HepG2 (cell line): ENCODE results near the gene LPIN3. TPM values are rescaled to one million over a fixed set of nuclear protein-coding genes. Genes with fewer than 3 reads are reported as not detected.
A peak's percentile ranks its signal among the peaks of the same experiment; 100 is the strongest.

Experiments used
- ELF4 ChIP-seq: sonication (generic); formaldehyde crosslinking; IDR thresholded peaks from 2 replicates; pipeline ENCODE4 v1.5.0; 2020; ENCODE audit warnings: missing genetic modification reagents, mild to moderate bottlenecking, moderate library complexity, borderline replicate concordance
- FOSL1 ChIP-seq: sonication (generic); formaldehyde crosslinking; IDR thresholded peaks from 2 replicates; pipeline ENCODE4 v1.9.0; 2021; ENCODE audit warnings: missing genetic modification reagents, borderline replicate concordance
- HMGA1 ChIP-seq: sonication (generic); formaldehyde crosslinking; conservative IDR thresholded peaks from 2 replicates; pipeline ENCODE4 v1.4.0; 2020; ENCODE audit warnings: missing genetic modification reagents
- KLF12 ChIP-seq: sonication (generic); formaldehyde crosslinking; IDR thresholded peaks from 2 replicates; pipeline ENCODE4 v1.4.0; 2020; ENCODE audit warnings: missing genetic modification reagents, borderline replicate concordance
- NBN ChIP-seq: fragments of 450-650 bp; conservative IDR thresholded peaks from 2 replicates; pipeline ENCODE4 v1.6.1; 2017
- PHB2 ChIP-seq: fragments of 450-650 bp; IDR thresholded peaks from 2 replicates; pipeline ENCODE4 v1.6.1; 2018; ENCODE audit not compliant: partially characterized antibody
- PHF20 ChIP-seq: sonication (generic); formaldehyde crosslinking; IDR thresholded peaks from 2 replicates; pipeline ENCODE4 v1.5.0; 2020; ENCODE audit warnings: mild to moderate bottlenecking, missing genetic modification reagents
- PHF21A ChIP-seq: sonication (generic); formaldehyde crosslinking; IDR thresholded peaks from 2 replicates; pipeline ENCODE4 v1.5.0; 2020; ENCODE audit warnings: mild to moderate bottlenecking, missing genetic modification reagents
- SMC3 ChIP-seq: IDR thresholded peaks from 2 replicates; pipeline ENCODE4 v1.6.1; 2011; ENCODE audit warnings: low read length, improper control_type of control experiment
- TARDBP ChIP-seq: sonication (generic); formaldehyde crosslinking; IDR thresholded peaks from 2 replicates; pipeline ENCODE4 v1.8.0; 2022; ENCODE audit warnings: mild to moderate bottlenecking, missing genetic modification reagents
- TEAD3 ChIP-seq: optimal IDR thresholded peaks from 2 replicates; pipeline ENCODE3; 2016; ENCODE audit warnings: borderline replicate concordance
- XBP1 ChIP-seq: sonication (generic); formaldehyde crosslinking; IDR thresholded peaks from 2 replicates; pipeline ENCODE4 v1.5.0; 2020; ENCODE audit warnings: missing genetic modification reagents
- ZFP41 ChIP-seq: sonication (generic); formaldehyde crosslinking; IDR thresholded peaks from 2 replicates; pipeline ENCODE4 v1.4.0; 2020; ENCODE audit warnings: mild to moderate bottlenecking, missing genetic modification reagents, borderline replicate concordance
- ZNF446 ChIP-seq: sonication (generic); formaldehyde crosslinking; IDR thresholded peaks from 2 replicates; pipeline ENCODE4 v1.5.0; 2020; ENCODE audit warnings: mild to moderate bottlenecking, missing genetic modification reagents
- ZNF724P ChIP-seq: sonication (generic); formaldehyde crosslinking; IDR thresholded peaks from 2 replicates; pipeline ENCODE4 v1.8.0; 2022; ENCODE audit warnings: missing genetic modification reagents, borderline replicate concordance
- ZNF776 ChIP-seq: sonication (generic); formaldehyde crosslinking; IDR thresholded peaks from 2 replicates; pipeline ENCODE4 v1.4.0; 2020; ENCODE audit warnings: mild to moderate bottlenecking, missing genetic modification reagents
- polyA plus RNA-seq, 8 experiments: library from polyadenylated mRNA; depleted of rRNA in 3 of 8; stranded (reverse) in 7 of 8; unstranded in 1 of 8; fragments of >200 nt; fragmentation: Illumina TruSeq in 4 of 8; extraction: Trizol in 4 of 8; gene quantifications; 2 replicates each; pipeline versions ENCODE4 v1.2.1 to v1.2.3, GENCODE V29; 2011 to 2016; ENCODE audit warnings: low read depth in 4 of 8, missing spikeins in 1 of 8, mixed read lengths in 1 of 8; ENCODE audit not compliant: insufficient read depth in 1 of 8
- total RNA-seq, 5 experiments: library from RNA; depleted of rRNA; stranded (reverse); fragments of >200 nt; fragmentation: Illumina TruSeq; extraction: Trizol; gene quantifications; 2 replicates each; pipeline ENCODE4 v1.2.3, GENCODE V29; 2016; ENCODE audit warnings: low read depth in 1 of 5
- TF ChIP-seq, protein P1 (sequence below): sonication (generic); formaldehyde crosslinking; IDR thresholded peaks from 2 replicates; pipeline ENCODE4 v1.8.1; 2023; ENCODE audit warnings: mild to moderate bottlenecking, missing genetic modification reagents
- TF ChIP-seq, protein P2 (sequence below): sonication (generic); formaldehyde crosslinking; IDR thresholded peaks from 2 replicates; pipeline ENCODE4 v1.4.0; 2020; ENCODE audit warnings: missing genetic modification reagents
- TF ChIP-seq, protein P3 (sequence below): sonication (generic); formaldehyde crosslinking; IDR thresholded peaks from 2 replicates; pipeline ENCODE4 v1.4.0; 2020; ENCODE audit warnings: missing genetic modification reagents
- TF ChIP-seq, protein P4 (sequence below): sonication (generic); formaldehyde crosslinking; IDR thresholded peaks from 2 replicates; pipeline ENCODE4 v1.4.0; 2020; ENCODE audit warnings: missing genetic modification reagents, borderline replicate concordance

LPIN3 gene
- total and polyA plus RNA-seq, 2 of the 13 experiments (the other 11 are each of a cell fraction or from before 2014, with no cell fraction given): 14.2 to 28.6 TPM

DNA sequence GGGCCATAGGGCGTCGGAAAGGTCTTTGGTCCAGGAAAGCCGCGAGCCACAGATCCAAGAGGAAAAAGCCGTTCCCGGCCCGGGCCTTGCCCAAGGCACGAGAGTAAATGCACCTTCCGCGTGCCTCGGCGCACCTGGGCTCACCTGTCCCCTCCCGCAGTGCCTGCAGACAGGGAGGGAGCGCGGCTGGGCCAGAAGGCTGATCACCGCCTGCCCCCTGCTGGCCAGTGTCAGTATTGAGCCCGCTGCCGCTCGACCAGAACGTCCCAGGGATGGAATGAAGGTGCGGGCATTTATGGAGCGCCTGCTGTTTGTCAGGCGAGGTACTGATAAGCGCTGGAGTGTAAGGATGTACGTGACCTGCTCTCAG lies 679 bp upstream of the LPIN3 start (continued):
- TF ChIP-seq ZNF724P (CRISPR knock-in tag) (no peak), SMC3 (peak; percentile 75), PHB2 (no peak), XBP1 (CRISPR knock-in tag) (no peak), PHF21A (peak; percentile 71; the same call in 1 of the 2 replicates), TARDBP (CRISPR knock-in tag) (0 out of 2 replicates have a peak, but pooled peaks have one; percentile 23), KLF12 (no peak; the same call in 1 of the 2 replicates), NBN (no peak), ZNF446 (CRISPR knock-in tag) (no peak), ZNF776 (no peak), PHF20 (CRISPR knock-in tag) (no peak), FOSL1 (CRISPR knock-in tag) (no peak), ZFP41 (CRISPR knock-in tag) (no peak; the same call in 1 of the 2 replicates), ELF4 (CRISPR knock-in tag) (no peak), TEAD3 (CRISPR knock-in tag) (peak; percentile 89), HMGA1 (no peak)
- TF ChIP-seq, protein P1, sequence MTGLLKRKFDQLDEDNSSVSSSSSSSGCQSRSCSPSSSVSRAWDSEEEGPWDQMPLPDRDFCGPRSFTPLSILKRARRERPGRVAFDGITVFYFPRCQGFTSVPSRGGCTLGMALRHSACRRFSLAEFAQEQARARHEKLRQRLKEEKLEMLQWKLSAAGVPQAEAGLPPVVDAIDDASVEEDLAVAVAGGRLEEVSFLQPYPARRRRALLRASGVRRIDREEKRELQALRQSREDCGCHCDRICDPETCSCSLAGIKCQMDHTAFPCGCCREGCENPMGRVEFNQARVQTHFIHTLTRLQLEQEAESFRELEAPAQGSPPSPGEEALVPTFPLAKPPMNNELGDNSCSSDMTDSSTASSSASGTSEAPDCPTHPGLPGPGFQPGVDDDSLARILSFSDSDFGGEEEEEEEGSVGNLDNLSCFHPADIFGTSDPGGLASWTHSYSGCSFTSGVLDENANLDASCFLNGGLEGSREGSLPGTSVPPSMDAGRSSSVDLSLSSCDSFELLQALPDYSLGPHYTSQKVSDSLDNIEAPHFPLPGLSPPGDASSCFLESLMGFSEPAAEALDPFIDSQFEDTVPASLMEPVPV (CRISPR knock-in tag): no peak
- TF ChIP-seq, protein P2, sequence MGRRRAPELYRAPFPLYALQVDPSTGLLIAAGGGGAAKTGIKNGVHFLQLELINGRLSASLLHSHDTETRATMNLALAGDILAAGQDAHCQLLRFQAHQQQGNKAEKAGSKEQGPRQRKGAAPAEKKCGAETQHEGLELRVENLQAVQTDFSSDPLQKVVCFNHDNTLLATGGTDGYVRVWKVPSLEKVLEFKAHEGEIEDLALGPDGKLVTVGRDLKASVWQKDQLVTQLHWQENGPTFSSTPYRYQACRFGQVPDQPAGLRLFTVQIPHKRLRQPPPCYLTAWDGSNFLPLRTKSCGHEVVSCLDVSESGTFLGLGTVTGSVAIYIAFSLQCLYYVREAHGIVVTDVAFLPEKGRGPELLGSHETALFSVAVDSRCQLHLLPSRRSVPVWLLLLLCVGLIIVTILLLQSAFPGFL: no peak
- TF ChIP-seq, protein P3, sequence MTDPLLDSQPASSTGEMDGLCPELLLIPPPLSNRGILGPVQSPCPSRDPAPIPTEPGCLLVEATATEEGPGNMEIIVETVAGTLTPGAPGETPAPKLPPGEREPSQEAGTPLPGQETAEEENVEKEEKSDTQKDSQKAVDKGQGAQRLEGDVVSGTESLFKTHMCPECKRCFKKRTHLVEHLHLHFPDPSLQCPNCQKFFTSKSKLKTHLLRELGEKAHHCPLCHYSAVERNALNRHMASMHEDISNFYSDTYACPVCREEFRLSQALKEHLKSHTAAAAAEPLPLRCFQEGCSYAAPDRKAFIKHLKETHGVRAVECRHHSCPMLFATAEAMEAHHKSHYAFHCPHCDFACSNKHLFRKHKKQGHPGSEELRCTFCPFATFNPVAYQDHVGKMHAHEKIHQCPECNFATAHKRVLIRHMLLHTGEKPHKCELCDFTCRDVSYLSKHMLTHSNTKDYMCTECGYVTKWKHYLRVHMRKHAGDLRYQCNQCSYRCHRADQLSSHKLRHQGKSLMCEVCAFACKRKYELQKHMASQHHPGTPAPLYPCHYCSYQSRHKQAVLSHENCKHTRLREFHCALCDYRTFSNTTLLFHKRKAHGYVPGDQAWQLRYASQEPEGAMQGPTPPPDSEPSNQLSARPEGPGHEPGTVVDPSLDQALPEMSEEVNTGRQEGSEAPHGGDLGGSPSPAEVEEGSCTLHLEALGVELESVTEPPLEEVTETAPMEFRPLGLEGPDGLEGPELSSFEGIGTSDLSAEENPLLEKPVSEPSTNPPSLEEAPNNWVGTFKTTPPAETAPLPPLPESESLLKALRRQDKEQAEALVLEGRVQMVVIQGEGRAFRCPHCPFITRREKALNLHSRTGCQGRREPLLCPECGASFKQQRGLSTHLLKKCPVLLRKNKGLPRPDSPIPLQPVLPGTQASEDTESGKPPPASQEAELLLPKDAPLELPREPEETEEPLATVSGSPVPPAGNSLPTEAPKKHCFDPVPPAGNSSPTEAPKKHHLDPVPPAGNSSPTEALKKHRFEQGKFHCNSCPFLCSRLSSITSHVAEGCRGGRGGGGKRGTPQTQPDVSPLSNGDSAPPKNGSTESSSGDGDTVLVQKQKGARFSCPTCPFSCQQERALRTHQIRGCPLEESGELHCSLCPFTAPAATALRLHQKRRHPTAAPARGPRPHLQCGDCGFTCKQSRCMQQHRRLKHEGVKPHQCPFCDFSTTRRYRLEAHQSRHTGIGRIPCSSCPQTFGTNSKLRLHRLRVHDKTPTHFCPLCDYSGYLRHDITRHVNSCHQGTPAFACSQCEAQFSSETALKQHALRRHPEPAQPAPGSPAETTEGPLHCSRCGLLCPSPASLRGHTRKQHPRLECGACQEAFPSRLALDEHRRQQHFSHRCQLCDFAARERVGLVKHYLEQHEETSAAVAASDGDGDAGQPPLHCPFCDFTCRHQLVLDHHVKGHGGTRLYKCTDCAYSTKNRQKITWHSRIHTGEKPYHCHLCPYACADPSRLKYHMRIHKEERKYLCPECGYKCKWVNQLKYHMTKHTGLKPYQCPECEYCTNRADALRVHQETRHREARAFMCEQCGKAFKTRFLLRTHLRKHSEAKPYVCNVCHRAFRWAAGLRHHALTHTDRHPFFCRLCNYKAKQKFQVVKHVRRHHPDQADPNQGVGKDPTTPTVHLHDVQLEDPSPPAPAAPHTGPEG (CRISPR knock-in tag): no peak
- TF ChIP-seq, protein P4, sequence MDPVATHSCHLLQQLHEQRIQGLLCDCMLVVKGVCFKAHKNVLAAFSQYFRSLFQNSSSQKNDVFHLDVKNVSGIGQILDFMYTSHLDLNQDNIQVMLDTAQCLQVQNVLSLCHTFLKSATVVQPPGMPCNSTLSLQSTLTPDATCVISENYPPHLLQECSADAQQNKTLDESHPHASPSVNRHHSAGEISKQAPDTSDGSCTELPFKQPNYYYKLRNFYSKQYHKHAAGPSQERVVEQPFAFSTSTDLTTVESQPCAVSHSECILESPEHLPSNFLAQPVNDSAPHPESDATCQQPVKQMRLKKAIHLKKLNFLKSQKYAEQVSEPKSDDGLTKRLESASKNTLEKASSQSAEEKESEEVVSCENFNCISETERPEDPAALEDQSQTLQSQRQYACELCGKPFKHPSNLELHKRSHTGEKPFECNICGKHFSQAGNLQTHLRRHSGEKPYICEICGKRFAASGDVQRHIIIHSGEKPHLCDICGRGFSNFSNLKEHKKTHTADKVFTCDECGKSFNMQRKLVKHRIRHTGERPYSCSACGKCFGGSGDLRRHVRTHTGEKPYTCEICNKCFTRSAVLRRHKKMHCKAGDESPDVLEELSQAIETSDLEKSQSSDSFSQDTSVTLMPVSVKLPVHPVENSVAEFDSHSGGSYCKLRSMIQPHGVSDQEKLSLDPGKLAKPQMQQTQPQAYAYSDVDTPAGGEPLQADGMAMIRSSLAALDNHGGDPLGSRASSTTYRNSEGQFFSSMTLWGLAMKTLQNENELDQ: no peak
